ENCODE data around the gene ARL5C. TPM values are rescaled to one million over a fixed set of nuclear protein-coding genes. Genes with fewer than 3 reads are reported as not detected.

ARL5C gene
- total RNA-seq, 1 experiment from 2014 or later, result not detected

- Mint-ChIP-seq H3K36me3 (ENCODE audit: insufficient read depth, unreplicated experiment) (peaks cover 86% of the 10 kb centered on the region), H3K4me3 (ENCODE audit: low read depth, unreplicated experiment) (peak overlapping the region; percentile 86), H3K9me3 (ENCODE audit: low read depth, unreplicated experiment) (no peaks in the 10 kb centered on the region), H3K27ac (ENCODE audit: unreplicated experiment) (peak overlapping the region; percentile 99), H3K27me3 (ENCODE audit: unreplicated experiment) (no peaks in the 10 kb centered on the region), H3K4me1 (ENCODE audit: low read depth, unreplicated experiment) (peaks cover 41% of the 10 kb centered on the region)
- DNase-seq, result peak; percentile 99
- intact Hi-C loops (cut with micrococcal nuclease; ENCODE audit: unreplicated experiment), result no loop called here
- CTCF ChIA-PET, result interaction anchor here (0.5 to 1.7 kb wide), 54 partner anchors 8 to 1693 kb away, joined by 3 to 47 read pairs (median 5); partner anchors contain the start of genes ARL5C, CDK12, FBXL20 and LASP1
- BruUV-seq (replicated peaks), result no TSS peak
- no peak for TF ChIP-seq CTCF (IDR thresholded peaks at IDR 0.05; ENCODE audit: unreplicated experiment)
These were observed 33.8 kb upstream of the ARL5C start for GRCh38 chr17:39199820-39200069.

GRCh38 chr17:39198186-39198566, 32.2 kb upstream of the ARL5C start:
- Mint-ChIP-seq H3K4me1 (ENCODE audit: low read depth, unreplicated experiment) (peaks cover 41% of the 10 kb centered on the region), H3K4me3 (ENCODE audit: low read depth, unreplicated experiment) (peak overlapping the region; percentile 86), H3K36me3 (ENCODE audit: insufficient read depth, unreplicated experiment) (peaks cover 77% of the 10 kb centered on the region), H3K27me3 (ENCODE audit: unreplicated experiment) (no peaks in the 10 kb centered on the region), H3K27ac (ENCODE audit: unreplicated experiment) (peak overlapping the region; percentile 99), H3K9me3 (ENCODE audit: low read depth, unreplicated experiment) (no peaks in the 10 kb centered on the region)
- TF ChIP-seq CTCF (IDR thresholded peaks at IDR 0.05; ENCODE audit: unreplicated experiment), result no peak
- CTCF ChIA-PET, result interaction anchor here (0.6 to 2.9 kb wide), 2 partner anchors 33 to 187 kb away, joined by 10 to 27 read pairs; no protein-coding TSS in a partner anchor
- BruUV-seq (replicated peaks), result no TSS peak
- DNase-seq, result no peak
- intact Hi-C loops (cut with micrococcal nuclease; ENCODE audit: unreplicated experiment), result no loop called here

- CTCF ChIA-PET, result interaction anchor here (0.7 to 2.9 kb wide), 10 partner anchors 9 to 79 kb away, joined by 3 to 27 read pairs (median 4); no protein-coding TSS in a partner anchor
- DNase-seq, result peak; percentile 98
- BruUV-seq (replicated peaks), result no TSS peak
- peaks cover 35% of the 10 kb centered on the region for H3K4me1 Mint-ChIP-seq (ENCODE audit: low read depth, unreplicated experiment)
- intact Hi-C loops (cut with micrococcal nuclease; ENCODE audit: unreplicated experiment), result loop anchor here (1.0 kb wide), 1 partner anchor 214 kb away; no protein-coding TSS in a partner anchor
- TF ChIP-seq CTCF (IDR thresholded peaks at IDR 0.05; ENCODE audit: unreplicated experiment), result peak; percentile 6
- H3K4me3 Mint-ChIP-seq (ENCODE audit: low read depth, unreplicated experiment), result peak within 1 kb of the TSS; percentile 86
- H3K9me3 Mint-ChIP-seq (ENCODE audit: low read depth, unreplicated experiment), result no peaks in the 10 kb centered on the region
- peaks cover 71% of the 10 kb centered on the region for H3K36me3 Mint-ChIP-seq (ENCODE audit: insufficient read depth, unreplicated experiment)
- peak within 1 kb of the TSS; percentile 99 for H3K27ac Mint-ChIP-seq (ENCODE audit: unreplicated experiment)
- no peaks in the 10 kb centered on the region for H3K27me3 Mint-ChIP-seq (ENCODE audit: unreplicated experiment)
These were observed 31.6 kb upstream of the ARL5C start, which contains the start of gene CACNB1 for GRCh38 chr17:39197380-39198185. CACNB1 (minus strand) TSS chr17:39197669; CDS start chr17:39197495, 174 bp downstream.

- TF ChIP-seq CTCF (IDR thresholded peaks at IDR 0.05; ENCODE audit: unreplicated experiment), result peak; percentile 18
- H3K36me3 Mint-ChIP-seq (ENCODE audit: insufficient read depth, unreplicated experiment), result peaks cover 64% of the 10 kb centered on the region
- peaks cover 30% of the 10 kb centered on the region for H3K4me1 Mint-ChIP-seq (ENCODE audit: low read depth, unreplicated experiment)
- no peak overlapping the region for H3K27ac Mint-ChIP-seq (ENCODE audit: unreplicated experiment)
- peak overlapping the region; percentile 86 for H3K4me3 Mint-ChIP-seq (ENCODE audit: low read depth, unreplicated experiment)
- peak; percentile 87 for DNase-seq
- H3K9me3 Mint-ChIP-seq (ENCODE audit: low read depth, unreplicated experiment), result no peaks in the 10 kb centered on the region
- CTCF ChIA-PET, result interaction anchor here (0.6 to 2.9 kb wide), 12 partner anchors 10 to 616 kb away, joined by 3 to 27 read pairs (median 4); no protein-coding TSS in a partner anchor
- no peaks in the 10 kb centered on the region for H3K27me3 Mint-ChIP-seq (ENCODE audit: unreplicated experiment)
- intact Hi-C loops (cut with micrococcal nuclease; ENCODE audit: unreplicated experiment), result loop anchor here (1.0 kb wide), 1 partner anchor 214 kb away; no protein-coding TSS in a partner anchor
- no TSS peak for BruUV-seq (replicated peaks)
These were observed 30.9 kb upstream of the ARL5C start for GRCh38 chr17:39196808-39197291.

Measured in Calu3 (cell line).